GM18507 (cell line): ENCODE measurements around the gene CC2D1A.
"Not testable (repeated sequence)": the region's sequence is repeated elsewhere in the genome, so short reads cannot be mapped to it uniquely, and the experiment has no call there.

Experiments used
- DNase-seq: peaks from one replicate; pipeline ENCODE4 v3.0.0; 2011; ENCODE audit warnings: low read depth; ENCODE audit not compliant: insufficient read length; ENCODE audit errors: extremely low spot score
- FAIRE-seq: peaks from 2 replicates; lab custom pipeline; 2011; peaks lifted over from hg19 to GRCh38; lab: Jason Lieb, UNC

CC2D1A gene

DNA sequence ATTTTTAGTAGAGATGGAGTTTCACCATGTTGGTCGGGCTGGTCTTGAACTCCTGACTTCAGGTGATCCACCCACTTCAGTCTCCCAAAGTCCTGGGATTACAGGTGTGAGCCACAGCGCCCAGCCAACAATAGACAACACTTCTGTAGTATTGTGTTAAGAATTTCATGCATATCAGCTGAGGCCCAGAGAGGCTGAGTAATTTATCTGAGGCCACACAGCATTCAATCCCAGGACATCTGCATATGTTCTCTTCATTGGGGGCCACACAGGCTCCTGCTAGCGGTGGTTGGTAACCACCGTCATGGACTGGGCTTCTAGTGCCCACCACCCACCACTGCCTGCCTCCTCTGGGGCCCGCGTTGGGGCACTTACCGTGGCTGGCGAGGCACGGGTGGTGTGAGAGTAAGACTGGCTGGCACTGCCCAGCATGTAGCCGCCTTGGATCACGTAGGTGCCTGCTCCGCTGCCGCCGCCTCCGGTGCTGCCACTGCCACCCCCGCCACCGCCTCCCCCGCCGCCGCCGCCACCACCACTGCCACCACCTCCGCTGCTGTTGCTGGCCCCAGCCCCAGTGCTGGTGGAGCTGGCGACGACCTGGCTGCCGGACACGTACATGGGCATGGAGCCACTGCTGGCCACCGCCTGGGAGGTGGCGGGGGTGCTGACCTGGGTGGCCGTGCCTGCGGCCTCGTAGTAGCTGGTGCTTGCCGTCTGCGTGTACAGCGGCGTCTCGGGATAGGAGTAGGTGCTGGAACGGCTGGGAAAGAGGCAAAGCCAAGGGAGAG, 66.6 kb downstream of the CC2D1A start:
- FAIRE-seq (no peak), DNase-seq (no peak)

DNA sequence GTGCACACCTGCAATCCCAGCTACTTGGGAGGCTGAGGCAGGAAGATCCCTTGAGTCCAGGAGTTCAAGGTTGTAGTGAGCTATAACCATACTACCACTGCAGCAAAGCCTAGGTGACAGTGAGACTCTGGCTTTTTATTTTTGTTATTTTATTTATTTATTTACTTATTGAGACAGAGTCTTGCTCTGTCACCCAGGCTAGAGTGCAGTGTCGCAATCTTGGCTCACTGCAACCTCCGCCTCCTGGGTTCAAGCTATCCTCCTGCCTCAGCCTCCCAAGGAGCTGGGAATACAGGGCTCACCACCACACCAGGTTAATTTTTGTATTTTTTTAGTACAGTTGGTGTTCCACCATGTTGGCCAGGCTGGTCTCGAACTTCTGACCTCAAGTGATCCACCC, 67.5 kb downstream of the CC2D1A start:
- DNase-seq, FAIRE-seq: not testable (repeated sequence)

DNA sequence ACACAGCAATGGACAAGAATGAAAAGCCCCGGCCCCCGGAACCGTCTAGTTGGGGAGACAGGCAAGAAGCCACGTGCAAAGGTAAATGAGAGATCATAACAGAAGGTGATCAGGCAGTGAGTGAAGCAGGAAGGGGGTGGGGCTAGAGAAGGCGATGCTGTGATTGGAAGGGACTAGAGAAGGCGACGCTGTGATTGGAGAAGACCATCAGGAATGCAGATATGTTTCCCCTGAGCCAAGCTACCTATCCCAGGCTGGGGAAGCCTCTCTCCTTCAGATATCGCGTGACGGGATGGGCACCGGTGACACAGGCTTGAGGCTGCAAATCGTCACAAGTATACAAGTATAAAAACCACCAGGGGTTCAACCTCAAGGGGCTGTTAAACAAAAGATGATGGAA, 68.1 kb downstream of the CC2D1A start:
- no peak for FAIRE-seq
- no peak for DNase-seq

DNA sequence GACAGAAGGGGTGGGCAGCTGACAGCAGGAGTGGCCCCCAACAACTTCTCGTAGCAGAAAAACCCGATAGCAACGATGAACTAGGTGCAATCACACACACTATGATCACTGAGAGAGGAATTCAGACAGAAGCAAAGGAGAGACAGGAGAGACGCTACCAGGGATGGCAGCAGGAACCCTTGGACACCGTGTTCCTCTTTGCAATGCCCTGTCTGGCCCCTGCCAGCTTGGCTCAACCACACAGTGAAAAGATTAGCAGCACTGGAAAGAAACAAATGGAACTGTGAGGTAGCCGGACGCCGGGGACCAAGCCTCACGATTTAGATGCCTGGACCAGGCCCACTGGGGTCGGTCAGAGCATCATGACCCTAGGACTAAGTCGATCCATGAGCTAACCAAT, 69.9 kb downstream of the CC2D1A start:
- DNase-seq = no peak
- no peak for FAIRE-seq

DNA sequence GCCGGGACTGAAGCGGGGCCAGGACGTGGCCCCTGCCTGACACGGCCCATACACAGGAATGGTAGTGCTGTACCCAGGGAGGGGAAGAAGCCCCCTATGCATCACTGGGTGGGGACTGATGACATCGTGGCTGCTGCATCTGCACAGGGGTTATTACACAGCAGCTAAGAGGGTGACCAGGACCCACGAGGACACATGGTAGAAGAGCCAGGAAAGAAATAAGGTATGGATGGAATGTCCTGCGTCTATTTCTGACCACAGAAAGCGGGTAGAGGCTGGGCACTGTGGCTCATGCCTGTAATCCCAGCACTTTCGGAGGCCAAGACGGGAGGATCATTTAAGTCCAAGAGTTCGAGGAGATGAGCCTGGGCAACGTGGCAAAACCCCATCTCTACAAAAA, 70.4 kb downstream of the CC2D1A start:
- FAIRE-seq = no peak
- DNase-seq = no peak

DNA sequence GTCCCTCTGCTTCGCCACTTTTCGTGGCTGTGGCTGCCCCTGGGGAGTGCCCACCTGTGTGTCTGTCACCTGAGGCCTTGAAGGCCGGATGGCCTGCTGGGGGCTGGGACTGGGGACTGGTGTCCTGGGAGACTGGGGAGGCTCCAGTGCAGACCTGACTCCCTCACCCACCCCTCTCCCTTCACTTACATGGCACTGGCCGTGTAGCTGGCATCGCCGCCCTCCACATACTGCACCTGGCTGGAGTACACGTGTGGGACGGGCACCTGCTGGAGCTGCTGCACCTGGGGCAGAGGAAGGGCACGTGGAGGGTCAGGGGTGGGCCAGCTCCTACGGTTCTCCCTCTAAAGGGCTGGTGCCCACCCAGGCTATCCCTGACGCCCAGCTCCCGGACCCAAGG, 71.8 kb downstream of the CC2D1A start:
- FAIRE-seq = no peak
- no peak for DNase-seq

DNA sequence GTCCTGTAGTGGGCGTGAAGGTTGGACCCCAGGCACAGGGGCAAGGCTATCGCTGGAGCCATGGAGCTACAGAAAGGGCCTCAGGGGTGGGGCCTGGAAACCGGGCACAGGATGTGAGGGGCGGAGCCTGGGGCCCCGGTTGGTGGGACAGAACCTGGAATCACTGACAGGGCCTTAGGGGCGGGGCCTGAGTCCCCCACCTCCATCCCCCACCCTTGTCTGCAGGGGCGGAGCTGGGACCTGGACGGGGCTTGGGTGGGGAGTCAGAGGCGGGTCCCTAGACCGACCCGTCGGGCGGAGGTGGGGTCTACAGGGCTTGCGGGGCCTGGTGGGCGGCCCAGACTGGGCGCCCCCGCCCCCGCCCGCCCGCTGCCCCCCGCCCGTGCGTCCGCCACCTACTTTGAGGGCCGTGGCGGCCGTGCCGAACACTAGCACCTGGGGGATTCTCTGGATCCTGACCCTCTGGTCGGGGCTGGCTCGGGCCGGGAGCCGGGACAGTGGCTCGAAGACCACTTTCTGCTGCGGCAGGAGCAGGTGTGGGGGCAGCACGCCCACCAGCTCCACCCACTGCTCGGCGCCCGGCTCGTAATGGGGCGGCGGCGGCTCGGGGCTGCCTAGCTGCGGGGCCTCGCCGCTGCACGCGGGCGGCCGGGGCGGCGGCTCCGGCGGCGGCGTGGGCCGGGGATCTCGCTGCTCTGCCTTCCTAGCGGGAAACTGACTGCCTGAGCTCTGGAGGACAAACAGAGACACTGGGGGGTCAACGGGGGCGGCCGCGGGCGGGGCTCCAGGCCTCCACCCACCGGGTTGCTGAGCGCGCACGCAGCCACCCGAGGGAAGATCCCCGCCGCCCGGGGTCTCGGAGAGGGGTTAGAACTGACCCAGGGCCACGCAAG, 72.6 kb downstream of the CC2D1A start:
- DNase-seq = no peak
- no peak for FAIRE-seq

DNA sequence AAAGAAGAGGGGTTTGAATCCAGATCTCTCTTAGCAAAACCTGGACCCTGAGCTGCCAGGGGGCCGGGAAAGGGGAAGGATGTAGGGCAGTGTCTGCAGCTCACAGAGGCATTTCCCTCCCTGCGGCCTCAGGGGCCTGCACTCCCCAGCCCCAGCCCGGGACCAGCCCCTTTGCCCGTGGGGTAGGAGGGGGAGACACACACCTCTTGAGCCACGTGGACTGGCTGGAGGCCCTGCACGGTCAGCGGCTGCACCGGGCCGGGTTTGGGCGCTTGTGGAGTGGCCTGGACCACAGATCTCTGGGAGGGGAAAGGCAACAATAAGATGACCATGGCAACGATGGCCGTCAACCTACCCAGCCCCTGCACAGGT, 73.2 kb downstream of the CC2D1A start:
- DNase-seq (no peak), FAIRE-seq (no peak)

DNA sequence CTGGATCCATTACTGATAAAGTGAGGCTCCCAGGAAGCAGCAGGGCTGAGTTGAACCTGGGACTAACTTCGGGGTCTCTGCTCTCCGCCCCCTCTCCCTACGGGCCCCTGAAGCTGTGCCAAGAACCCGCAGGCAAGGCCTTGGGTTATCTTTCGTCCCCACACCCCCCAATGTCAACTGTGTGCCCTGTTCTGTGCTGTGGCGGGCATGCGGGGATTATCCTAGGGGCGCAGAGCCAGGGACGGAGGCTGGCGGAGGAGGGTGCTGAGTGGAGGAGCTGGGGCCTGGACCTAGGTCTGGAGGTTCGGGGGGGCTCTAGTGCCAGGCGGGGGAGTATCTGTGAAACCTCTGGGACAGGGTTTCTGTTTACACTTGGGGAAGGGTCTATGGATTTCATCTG, 73.7 kb downstream of the CC2D1A start:
- DNase-seq (no peak), FAIRE-seq (no peak)

DNA sequence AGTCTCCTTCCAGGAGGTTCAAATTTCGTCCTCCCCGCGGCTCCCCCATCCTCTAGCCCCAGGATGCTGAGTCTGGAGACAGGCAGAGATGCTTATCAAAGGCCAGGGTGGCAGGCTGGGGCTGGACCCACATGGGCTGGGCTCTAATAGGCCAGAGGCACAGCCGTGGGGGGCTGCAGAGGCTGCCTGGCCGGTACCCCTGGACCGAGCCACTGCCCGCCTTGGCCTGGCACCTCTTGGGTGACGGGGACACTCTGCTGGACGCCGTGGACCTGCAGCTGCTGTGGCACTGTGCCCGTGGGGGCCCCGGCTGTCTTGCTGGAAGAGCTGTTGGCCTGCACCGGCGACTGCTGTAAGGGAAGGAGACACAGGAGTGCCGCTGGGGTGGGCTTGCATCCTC, 74.3 kb downstream of the CC2D1A start:
- DNase-seq (no peak), FAIRE-seq (no peak)
